A549 (cell line): ENCODE data around the gene POP7.

Experiments used
- BHLHE40 ChIP-seq: IDR thresholded peaks from 2 replicates; pipeline ENCODE4 v1.6.1; 2012; ENCODE audit warnings: low read depth, low read length, inconsistent platforms
- CTCF ChIP-seq: fragments of >200 bp; sonication (Bioruptor Twin); formaldehyde crosslinking; IDR thresholded peaks from 3 replicates; pipeline ENCODE4 v1.5.1; 2016
- HOXA7 ChIP-seq: fragments of 250-450 bp; sonication (Bioruptor Pico); IDR thresholded peaks from 2 replicates; pipeline ENCODE4 v1.5.0; 2020; ENCODE audit warnings: mild to moderate bottlenecking, moderate library complexity
- POLR2A ChIP-seq: IDR thresholded peaks from 2 replicates; pipeline ENCODE4 v1.6.1; 2012; ENCODE audit warnings: mild to moderate bottlenecking, low read length
- RAD21 ChIP-seq, 2 experiments: fragments of >200 bp in 1 of 2; sonication (Bioruptor Twin) in 1 of 2; formaldehyde crosslinking in 1 of 2; IDR thresholded peaks in 1 of 2; conservative IDR thresholded peaks in 1 of 2; 2 replicates in 1 of 2; 3 replicates in 1 of 2; pipeline ENCODE4 v1.6.1; 2012 to 2018; ENCODE audit warnings: inconsistent platforms in 1 of 2
- RFX5 ChIP-seq: fragments of 450-650 bp; IDR thresholded peaks from 2 replicates; pipeline ENCODE4 v1.7.1; 2014; ENCODE audit warnings: antibody characterized with exemption, mild to moderate bottlenecking, moderate library complexity
- SMC3 ChIP-seq: fragments of >200 bp; sonication (Bioruptor Twin); formaldehyde crosslinking; IDR thresholded peaks from 3 replicates; pipeline ENCODE4 v1.6.1; 2018; ENCODE audit warnings: inconsistent platforms
- TFCP2L1 ChIP-seq: fragments of 250-450 bp; sonication (Bioruptor Pico); IDR thresholded peaks from 2 replicates; pipeline ENCODE4 v1.5.0; 2021; ENCODE audit warnings: mild to moderate bottlenecking
- ZSCAN20 ChIP-seq: fragments of 250-450 bp; sonication (Bioruptor Pico); IDR thresholded peaks from 2 replicates; pipeline ENCODE4 v1.8.0; 2022; ENCODE audit warnings: mild to moderate bottlenecking, moderate library complexity
- TF ChIP-seq, protein P1 (sequence below): IDR thresholded peaks from 2 replicates; pipeline ENCODE4 v1.6.1; 2012

DNA sequence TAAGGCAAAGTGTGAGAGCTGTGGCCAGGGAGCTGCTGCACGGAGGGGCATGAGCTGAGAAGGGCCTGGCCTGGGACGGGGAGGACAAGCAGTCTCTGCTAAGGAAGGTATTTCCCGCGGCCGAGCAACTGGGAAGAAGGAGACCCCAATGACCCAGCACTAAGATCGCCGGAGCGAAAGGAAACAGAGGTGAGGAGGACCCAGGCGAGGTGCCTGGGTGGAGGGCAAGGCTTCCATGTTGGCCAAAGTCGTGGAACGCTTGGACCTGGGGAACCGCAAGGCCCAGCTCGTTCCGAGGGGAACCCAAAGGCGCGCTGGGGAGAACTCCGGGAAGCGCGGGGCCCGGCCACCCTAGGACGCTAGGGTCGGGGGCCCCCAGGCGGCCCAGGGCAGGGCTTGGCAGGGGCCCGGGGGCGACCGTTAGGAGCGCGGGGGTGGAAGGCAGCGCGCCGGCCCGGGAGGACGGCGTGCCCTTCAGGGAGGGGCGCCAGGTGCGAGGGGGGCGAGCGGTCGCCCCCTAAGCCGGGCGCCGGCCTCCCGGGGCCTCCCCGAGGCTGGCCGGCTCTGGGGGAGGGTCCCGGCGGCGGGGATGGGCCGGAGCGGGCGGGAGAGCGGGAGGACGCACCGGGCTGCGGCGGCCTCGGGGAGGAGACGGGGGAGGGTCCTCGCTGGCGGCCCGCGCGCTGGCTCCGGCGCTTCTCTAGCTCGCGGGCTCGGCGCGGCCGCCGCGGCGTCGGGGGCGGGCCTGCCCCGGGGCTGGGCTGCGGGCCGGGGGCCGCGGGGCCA, 12.4 kb upstream of the POP7 start:
- TF ChIP-seq TFCP2L1 (CRISPR knock-in tag) (no peak), RFX5 (no peak), POLR2A (no peak), HOXA7 (CRISPR knock-in tag) (no peak), CTCF (no peak), BHLHE40 (no peak), SMC3 (no peak), RAD21 (conservative IDR thresholded peaks at IDR 0.05 in 1 of 2, IDR thresholded peaks at IDR 0.05 in 1 of 2) (no peak), ZSCAN20 (no peak)
- TF ChIP-seq, protein P1, sequence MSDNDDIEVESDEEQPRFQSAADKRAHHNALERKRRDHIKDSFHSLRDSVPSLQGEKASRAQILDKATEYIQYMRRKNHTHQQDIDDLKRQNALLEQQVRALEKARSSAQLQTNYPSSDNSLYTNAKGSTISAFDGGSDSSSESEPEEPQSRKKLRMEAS, result no peak
